GM18508 (cell line): ENCODE data around the gene CT45A7.
"Not testable (repeated sequence)": the region's sequence is repeated elsewhere in the genome, so short reads cannot be mapped to it uniquely, and the experiment has no call there.

Experiments used
- ATAC-seq: cut with Tn5 transposase; IDR thresholded peaks from one replicate; pipeline ENCODE4 v1.9.1; 2021; ENCODE audit warnings: moderate number of reproducible peaks; ENCODE audit not compliant: insufficient read depth, unreplicated experiment

CT45A7 gene, protein sequence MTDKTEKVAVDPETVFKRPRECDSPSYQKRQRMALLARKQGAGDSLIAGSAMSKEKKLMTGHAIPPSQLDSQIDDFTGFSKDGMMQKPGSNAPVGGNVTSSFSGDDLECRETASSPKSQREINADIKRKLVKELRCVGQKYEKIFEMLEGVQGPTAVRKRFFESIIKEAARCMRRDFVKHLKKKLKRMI

DNA sequence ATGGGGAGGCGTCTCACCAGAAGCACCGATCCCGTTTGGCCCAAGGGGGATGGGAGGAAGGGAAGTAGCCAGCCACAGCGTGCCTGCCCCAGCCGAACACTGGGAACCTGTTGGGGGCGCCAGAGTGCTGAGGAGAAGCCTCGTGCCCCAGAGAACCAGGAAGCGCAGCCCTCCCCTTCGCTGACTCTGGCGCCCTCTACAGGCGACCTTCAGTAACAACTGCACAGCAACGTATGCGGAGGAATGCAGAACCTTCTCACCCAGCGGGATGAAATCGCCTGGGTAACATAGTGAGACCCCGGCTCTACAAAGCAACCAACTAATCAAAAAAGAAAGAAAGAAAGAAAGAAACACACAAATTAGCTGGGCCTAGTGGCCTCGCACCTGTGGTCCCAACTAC, at the start of gene CT45A7:
Gene CT45A7, minus strand, starts transcription at position 101 of the 400 bp plus-strand sequence. CDS start 3,747 bp downstream, outside the sequence.
- ATAC-seq: not testable (repeated sequence)

DNA sequence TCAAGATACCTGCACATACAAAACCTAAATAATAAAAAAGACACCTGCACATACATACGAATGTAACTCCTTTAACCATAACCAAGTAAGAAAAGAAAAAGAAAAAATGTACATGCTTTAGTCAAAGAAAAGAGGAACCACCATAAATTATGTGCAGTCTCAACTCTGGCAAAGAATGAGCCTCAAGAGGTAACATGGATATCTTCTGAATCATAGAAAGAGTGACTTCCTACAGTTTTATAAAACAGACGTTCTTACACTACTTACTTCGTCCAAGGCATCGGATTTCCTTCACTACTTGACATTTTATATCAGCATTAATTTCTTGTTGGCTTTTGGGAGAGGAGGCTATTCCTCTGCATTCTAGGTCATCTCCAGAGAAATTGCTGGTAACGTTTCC, 45.7 kb upstream of the CT45A7 start:
- not testable (repeated sequence) for ATAC-seq

DNA sequence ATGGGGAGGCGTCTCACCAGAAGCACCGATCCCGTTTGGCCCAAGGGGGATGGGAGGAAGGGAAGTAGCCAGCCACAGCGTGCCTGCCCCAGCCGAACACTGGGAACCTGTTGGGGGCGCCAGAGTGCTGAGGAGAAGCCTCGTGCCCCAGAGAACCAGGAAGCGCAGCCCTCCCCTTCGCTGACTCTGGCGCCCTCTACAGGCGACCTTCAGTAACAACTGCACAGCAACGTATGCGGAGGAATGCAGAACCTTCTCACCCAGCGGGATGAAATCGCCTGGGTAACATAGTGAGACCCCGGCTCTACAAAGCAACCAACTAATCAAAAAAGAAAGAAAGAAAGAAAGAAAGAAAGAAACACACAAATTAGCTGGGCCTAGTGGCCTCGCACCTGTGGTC, 34.6 kb upstream of the CT45A7 start, which contains the start of gene CT45A9:
Gene CT45A9, minus strand, starts transcription at position 101 of the 400 bp plus-strand sequence. CDS start 3,751 bp downstream, outside the sequence.
- not testable (repeated sequence) for ATAC-seq

DNA sequence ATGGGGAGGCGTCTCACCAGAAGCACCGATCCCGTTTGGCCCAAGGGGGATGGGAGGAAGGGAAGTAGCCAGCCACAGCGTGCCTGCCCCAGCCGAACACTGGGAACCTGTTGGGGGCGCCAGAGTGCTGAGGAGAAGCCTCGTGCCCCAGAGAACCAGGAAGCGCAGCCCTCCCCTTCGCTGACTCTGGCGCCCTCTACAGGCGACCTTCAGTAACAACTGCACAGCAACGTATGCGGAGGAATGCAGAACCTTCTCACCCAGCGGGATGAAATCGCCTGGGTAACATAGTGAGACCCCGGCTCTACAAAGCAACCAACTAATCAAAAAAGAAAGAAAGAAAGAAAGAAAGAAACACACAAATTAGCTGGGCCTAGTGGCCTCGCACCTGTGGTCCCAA, 17.4 kb upstream of the CT45A7 start, which contains the start of gene CT45A8:
Gene CT45A8, minus strand, starts transcription at position 101 of the 400 bp plus-strand sequence. CDS start 3,755 bp downstream, outside the sequence.
- ATAC-seq: not testable (repeated sequence)

DNA sequence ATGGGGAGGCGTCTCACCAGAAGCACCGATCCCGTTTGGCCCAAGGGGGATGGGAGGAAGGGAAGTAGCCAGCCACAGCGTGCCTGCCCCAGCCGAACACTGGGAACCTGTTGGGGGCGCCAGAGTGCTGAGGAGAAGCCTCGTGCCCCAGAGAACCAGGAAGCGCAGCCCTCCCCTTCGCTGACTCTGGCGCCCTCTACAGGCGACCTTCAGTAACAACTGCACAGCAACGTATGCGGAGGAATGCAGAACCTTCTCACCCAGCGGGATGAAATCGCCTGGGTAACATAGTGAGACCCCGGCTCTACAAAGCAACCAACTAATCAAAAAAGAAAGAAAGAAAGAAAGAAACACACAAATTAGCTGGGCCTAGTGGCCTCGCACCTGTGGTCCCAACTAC, 17.2 kb downstream of the CT45A7 start, which contains the start of gene CT45A2:
Gene CT45A2, minus strand, starts transcription at position 101 of the 400 bp plus-strand sequence. CDS start 3,747 bp downstream, outside the sequence.
- ATAC-seq: not testable (repeated sequence)

DNA sequence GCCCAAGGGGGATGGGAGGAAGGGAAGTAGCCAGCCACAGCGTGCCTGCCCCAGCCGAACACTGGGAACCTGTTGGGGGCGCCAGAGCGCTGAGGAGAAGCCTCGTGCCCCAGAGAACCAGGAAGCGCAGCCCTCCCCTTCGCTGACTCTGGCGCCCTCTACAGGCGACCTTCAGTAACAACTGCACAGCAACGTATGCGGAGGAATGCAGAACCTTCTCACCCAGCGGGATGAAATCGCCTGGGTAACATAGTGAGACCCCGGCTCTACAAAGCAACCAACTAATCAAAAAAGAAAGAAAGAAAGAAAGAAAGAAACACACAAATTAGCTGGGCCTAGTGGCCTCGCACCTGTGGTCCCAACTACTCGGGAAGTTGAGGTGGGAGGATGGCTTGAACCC, 34.4 kb downstream of the CT45A7 start, which contains the start of gene CT45A6:
Gene CT45A6, minus strand, starts transcription at position 101 of the 400 bp plus-strand sequence. CDS start 3,794 bp downstream, outside the sequence.
- ATAC-seq: not testable (repeated sequence)

DNA sequence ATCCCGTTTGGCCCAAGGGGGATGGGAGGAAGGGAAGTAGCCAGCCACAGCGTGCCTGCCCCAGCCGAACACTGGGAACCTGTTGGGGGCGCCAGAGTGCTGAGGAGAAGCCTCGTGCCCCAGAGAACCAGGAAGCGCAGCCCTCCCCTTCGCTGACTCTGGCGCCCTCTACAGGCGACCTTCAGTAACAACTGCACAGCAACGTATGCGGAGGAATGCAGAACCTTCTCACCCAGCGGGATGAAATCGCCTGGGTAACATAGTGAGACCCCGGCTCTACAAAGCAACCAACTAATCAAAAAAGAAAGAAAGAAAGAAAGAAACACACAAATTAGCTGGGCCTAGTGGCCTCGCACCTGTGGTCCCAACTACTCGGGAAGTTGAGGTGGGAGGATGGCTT, 51.7 kb downstream of the CT45A7 start, which contains the start of gene CT45A5:
Gene CT45A5, minus strand, starts transcription at position 101 of the 400 bp plus-strand sequence. CDS start 3,774 bp downstream, outside the sequence.
- ATAC-seq: not testable (repeated sequence)
